ENCODE data around the gene DCC. TPM values are rescaled to one million over a fixed set of nuclear protein-coding genes. Genes with fewer than 3 reads are reported as not detected.

DCC gene
- total and polyA plus RNA-seq, 2 of the 8 experiments (the other 6 are each of a cell fraction or from before 2014, with no cell fraction given): 0.14 to 1.4 TPM

GRCh38 chr18:52570975-52571374, 231.0 kb downstream of the DCC start (continued):
- no peak for TF ChIP-seq EP300 (IDR thresholded peaks at IDR 0.05; ENCODE audit: borderline replicate concordance in 1 of 2, low read depth in 2 of 2, low read length in 2 of 2)
- no peak for TF ChIP-seq EGR1 (IDR thresholded peaks at IDR 0.05; ENCODE audit: borderline replicate concordance, low read depth, low read length)
- no peak for TF ChIP-seq NANOG (IDR thresholded peaks at IDR 0.05; ENCODE audit: insufficient read depth, low read depth, low read length, poor library complexity, severe bottlenecking)
- TF ChIP-seq BRCA1 (IDR thresholded peaks at IDR 0.05; ENCODE audit: low read depth, low read length): no peak
- TF ChIP-seq CEBPB (IDR thresholded peaks at IDR 0.05; ENCODE audit: low read depth, low read length): no peak
- no peak for TF ChIP-seq EZH2 (IDR thresholded peaks at IDR 0.05; ENCODE audit: low read depth, low read length, severe bottlenecking)
- no peak for TF ChIP-seq HDAC2 (IDR thresholded peaks at IDR 0.05; ENCODE audit: borderline replicate concordance in 1 of 2, low read depth in 2 of 2, low read length in 2 of 2)
- TF ChIP-seq MAX (IDR thresholded peaks at IDR 0.05): no peak

Measured in H1 (cell line).